Caki2 (cell line): ENCODE data around the gene AIRE. TPM values are rescaled to one million over a fixed set of nuclear protein-coding genes. Genes with fewer than 3 reads are reported as not detected.
"Not testable (repeated sequence)": the region's sequence is repeated elsewhere in the genome, so short reads cannot be mapped to it uniquely, and the experiment has no call there.

Source experiments
- DNase-seq: peaks from one replicate; pipeline ENCODE4 v3.0.0-alpha.2; 2015; ENCODE audit warnings: low read depth
- in situ Hi-C: cut with HindIII; loops from 2 replicates; pipeline ENCODE4 v1.10.0; 2016; ENCODE audit warnings: low sequenced_read_pairs, low pct_unique_long_range_greater_than_20kb, mixed read lengths
- total RNA-seq: library from RNA; depleted of rRNA; stranded (reverse); fragments of >200 nt; shearing (Covaris generic); gene quantifications from 2 replicates; pipeline ENCODE4 v1.2.3, GENCODE V29; 2014; ENCODE audit warnings: low replicate concordance; rRNA removed

The AIRE gene
- total RNA-seq = not detected in 2 replicates

DNA sequence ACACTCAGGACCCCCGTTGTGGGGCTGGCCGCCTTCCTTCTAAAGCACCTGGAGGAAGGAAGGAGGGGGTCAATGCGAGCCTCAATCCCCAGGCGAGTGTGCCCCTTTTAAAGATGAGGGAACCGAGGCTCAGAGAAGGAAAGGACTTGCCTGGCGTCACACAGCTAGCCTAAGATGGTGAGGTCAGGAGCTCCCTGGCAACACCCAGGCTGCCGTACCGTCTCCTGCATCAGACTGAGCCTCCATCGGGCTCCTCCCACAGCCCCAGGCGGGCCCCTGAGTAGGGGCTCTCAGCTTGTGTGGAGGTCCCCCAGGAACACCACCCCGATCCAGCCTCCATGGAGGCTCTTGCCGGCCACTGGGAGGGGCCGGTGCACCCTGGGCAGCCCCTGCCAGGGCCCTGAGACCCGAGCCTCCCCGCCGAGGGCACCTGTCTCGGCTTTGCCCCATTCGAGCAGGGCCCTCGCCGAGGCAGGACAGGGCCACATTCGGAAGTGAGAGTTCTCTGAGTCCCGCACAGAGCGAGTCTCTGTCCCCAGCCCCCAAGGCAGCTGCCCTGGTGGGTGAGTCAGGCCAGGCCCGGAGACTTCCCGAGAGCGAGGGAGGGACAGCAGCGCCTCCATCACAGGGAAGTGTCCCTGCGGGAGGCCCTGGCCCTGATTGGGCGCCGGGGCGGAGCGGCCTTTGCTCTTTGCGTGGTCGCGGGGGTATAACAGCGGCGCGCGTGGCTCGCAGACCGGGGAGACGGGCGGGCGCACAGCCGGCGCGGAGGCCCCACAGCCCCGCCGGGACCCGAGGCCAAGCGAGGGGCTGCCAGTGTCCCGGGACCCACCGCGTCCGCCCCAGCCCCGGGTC lies at the start of gene AIRE:
Gene AIRE, plus strand, starts transcription at position 739 of the 855 bp plus-strand sequence. CDS start 131 bp downstream, outside the sequence.
- DNase-seq = no peak
- in situ Hi-C loops = no loop called here

DNA sequence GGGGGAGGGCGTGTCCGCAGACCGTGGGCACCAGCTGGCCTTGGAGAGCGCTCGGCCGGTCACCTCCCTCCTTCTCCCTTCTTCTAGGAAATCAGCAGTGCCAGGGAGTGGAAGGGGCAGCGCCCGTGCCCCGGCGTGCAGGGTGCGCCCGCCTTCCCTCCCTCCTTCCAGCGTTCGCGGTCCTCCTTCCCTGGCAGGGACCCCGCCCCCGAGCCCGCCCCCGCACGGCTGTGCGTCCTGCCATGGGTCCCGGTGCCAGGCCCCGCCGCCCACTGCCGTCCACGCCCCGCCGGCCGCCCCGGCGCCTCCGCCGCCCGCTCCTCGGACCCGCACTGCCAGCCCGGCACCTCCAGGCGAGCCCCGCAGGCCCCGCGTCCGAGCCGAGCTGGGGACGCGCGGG lies 45.3 kb upstream of the AIRE start:
- DNase-seq, in situ Hi-C loops: not testable (repeated sequence)

- in situ Hi-C loops, DNase-seq: not testable (repeated sequence)
These were observed 44.8 kb upstream of the AIRE start, which contains the start of gene ICOSLG for GRCh38 chr21:44240842-44241241. ICOSLG (minus strand) TSS chr21:44240943; CDS start chr21:44240817, 126 bp downstream.

DNA sequence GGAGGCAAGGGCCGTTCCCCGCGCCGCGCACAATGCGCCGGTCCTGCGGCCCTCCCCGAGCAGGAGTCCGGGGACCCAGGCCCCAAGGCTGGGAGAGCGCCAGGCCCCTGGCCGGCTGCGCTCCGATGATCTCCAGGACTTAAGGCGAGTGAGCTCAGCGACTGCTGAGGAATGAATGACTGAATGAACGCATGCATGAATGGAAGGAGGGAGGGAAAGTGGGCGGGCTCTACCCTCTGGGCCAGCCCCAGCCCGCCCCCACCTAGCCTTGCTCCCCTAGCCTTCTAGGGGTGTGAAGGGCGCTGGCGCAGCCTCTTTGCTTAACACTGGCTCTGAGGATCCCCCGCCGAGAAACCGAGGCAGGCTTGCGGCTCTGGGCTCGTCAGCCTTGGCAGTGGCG lies 44.4 kb upstream of the AIRE start:
- DNase-seq, in situ Hi-C loops: not testable (repeated sequence)

DNA sequence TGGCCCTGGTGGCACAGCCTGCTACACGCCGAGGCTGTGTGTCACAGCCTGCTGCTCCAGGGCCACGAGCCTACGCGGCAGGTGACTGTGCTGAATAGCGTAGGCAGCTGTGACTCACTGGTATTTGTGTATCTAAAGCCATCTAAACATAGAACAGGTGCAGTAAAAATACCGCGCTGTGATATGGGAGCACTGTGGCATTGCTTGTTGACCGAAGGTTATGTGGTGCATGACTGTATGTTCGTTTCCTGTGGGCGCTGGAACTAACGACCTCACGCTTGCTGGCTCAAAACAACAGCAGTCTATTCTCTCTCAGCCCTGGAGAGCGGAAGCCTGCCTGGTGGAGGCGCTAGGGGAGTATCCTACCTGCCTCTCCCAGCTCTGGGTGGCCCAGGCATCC lies 41.7 kb upstream of the AIRE start:
- DNase-seq, in situ Hi-C loops: not testable (repeated sequence)

- in situ Hi-C loops, DNase-seq: not testable (repeated sequence)
These were observed 37.8 kb upstream of the AIRE start for GRCh38 chr21:44247904-44248303.

DNA sequence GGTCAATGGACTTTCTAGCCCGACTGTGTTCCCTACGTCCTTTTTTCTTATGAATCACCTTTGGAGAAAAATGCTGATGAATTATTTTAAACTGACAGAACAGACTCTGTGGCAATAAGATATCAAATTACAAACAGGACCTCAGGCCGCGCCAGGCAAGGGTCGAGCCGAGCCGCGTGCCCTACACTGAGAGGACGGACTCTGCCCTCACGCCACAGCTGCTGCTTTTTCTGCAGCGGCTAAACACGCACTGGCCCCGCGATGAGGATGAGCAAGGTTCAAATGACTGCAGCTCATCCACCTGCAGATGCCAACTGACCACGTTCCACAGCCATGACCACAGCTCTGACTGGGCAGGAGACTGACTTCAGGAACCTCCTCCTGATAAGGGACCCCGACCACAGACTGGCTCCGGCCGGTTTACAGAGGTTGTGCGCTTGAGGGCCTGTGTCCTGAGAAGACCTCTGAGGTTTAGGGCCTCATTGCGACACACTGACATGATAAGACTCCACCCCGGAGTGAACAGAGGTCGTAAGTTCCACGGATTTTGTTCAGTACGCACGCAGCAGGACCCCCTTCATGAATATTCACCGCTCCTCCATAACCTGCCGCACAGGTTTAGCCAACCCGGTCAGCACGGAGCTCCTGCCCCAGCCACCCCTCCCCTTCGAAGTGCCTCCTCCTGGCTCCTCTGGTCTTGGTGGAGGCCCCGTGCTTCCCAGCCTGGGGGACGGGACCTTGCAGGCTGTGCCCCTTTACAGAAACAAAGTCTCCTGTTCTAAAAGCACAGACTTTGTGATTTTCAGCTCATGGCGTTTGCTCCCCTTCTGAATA lies 36.3 kb upstream of the AIRE start:
- in situ Hi-C loops, DNase-seq: not testable (repeated sequence)

GRCh38 chr21:44253832-44254710 lies 31.6 kb upstream of the AIRE start:
- DNase-seq = no peak
- in situ Hi-C loops = no loop called here

GRCh38 chr21:44255511-44255981 lies 30.1 kb upstream of the AIRE start:
- in situ Hi-C loops = no loop called here
- no peak for DNase-seq

- no peak for DNase-seq
- in situ Hi-C loops = no loop called here
These were observed 27.5 kb upstream of the AIRE start for GRCh38 chr21:44258056-44258725.

GRCh38 chr21:44259082-44259705 lies 26.5 kb upstream of the AIRE start:
- in situ Hi-C loops = no loop called here
- DNase-seq = no peak

DNA sequence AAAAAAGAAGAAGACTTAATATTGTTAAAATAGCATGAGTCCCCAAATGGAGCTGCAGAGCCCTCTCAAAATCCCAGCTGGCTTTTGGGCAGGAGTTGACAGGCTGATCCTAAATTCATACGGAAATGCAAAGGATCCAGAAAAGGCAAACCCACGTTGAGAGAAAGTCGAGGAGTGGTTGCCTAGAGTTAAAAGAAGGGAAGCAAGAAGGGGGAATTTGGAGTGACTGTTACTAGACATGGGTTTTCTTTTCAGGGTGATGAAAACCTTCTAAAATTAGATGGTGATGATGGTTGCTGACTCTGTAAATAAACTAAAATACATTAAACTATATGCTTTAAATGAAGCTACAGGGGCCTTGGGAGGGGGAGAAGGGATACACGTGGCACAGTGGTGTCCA lies 25.6 kb upstream of the AIRE start:
- in situ Hi-C loops = no loop called here
- no peak for DNase-seq

GRCh38 chr21:44260791-44261631 lies 24.7 kb upstream of the AIRE start:
- in situ Hi-C loops = no loop called here

DNA sequence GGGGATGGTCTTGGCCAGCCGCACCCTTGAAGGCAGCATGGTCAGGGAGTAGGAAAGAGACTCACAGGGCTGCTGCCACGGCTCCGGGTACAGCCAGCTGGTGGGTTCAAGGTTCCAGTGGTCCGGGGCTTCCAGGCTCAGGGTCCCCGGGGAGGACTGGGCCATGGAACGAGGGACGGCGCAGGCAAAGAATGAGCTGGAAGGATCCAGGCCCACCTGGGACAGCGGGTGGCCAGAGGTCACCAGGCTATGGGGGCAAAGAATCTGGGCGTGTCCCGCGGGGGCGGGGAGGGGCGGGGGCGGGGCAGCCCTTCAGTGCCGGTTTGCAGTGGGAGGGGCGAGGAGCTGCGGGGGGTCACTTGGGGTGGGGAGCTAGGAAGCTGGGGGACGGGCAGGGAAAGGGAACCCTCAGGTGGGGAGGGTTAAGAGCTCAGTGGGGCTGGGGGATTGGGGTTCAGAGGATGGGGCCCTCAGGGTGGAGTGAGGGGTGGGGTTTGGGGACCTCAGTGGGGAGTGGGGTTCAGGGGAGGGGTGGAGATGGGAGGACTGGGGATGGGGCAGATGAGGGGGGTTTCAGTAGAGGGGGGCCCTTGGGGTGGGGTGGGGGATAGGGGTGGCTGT lies 23.9 kb upstream of the AIRE start, which contains the start of gene DNMT3L:
Gene DNMT3L, minus strand, starts transcription at position 223 of the 621 bp plus-strand sequence. CDS start 638 bp downstream, outside the sequence.
- in situ Hi-C loops = no loop called here
- no peak for DNase-seq

More at GRCh38 chr21:44260791-44261631, 24.7 kb upstream of the AIRE start:
- DNase-seq = no peak

- in situ Hi-C loops = no loop called here
- no peak for DNase-seq
These were observed 23.2 kb upstream of the AIRE start for GRCh38 chr21:44262338-44263056.
